SK-N-SH (cell line): ENCODE data around the gene AHCYL1. TPM values are rescaled to one million over a fixed set of nuclear protein-coding genes. Genes with fewer than 3 reads are reported as not detected.

Source experiments
- CTCF ChIA-PET: fragments of 300-600, 350-600 bp; formaldehyde crosslinking; extraction: SDS; loops from one replicate; lab custom pipeline; 2021; lab: Yijun Ruan, JAX
- POLR2A ChIA-PET: fragments of 350-600 bp; sonication (Branson Sonifier 250); formaldehyde crosslinking; extraction: SDS; loops from one replicate; lab custom pipeline; 2020; ENCODE audit warnings: antibody characterized with exemption, inconsistent platforms; lab: Yijun Ruan, JAX
- DNase-seq: peaks from one replicate; pipeline ENCODE4 v3.0.0; 2012
- H2AFZ ChIP-seq: fragments of 200-600 bp; sonication (generic); 2 replicates; pipeline ENCODE4 v1.8.1; 2016; ENCODE audit warnings: antibody characterized with exemption, mild to moderate bottlenecking, low read depth
- H3F3A ChIP-seq: fragments of 200-600 bp; sonication (generic); replicated peaks from 2 replicates; pipeline ENCODE3; 2016; ENCODE audit warnings: antibody characterized with exemption, mild to moderate bottlenecking; ENCODE audit not compliant: insufficient read depth
- H3K27ac ChIP-seq, 2 experiments: fragments of 200-500 bp in 1 of 2; fragments of 200-600 bp in 1 of 2; sonication (Bioruptor generic) in 1 of 2; sonication (generic), shearing (Covaris generic) in 1 of 2; 2 replicates each; pipeline versions ENCODE4 v1.5.1 to v1.6.1; 2014 to 2016; ENCODE audit warnings: low read depth in 2 of 2, inconsistent platforms in 1 of 2, low read length in 1 of 2, mild to moderate bottlenecking in 1 of 2, mixed read lengths in 1 of 2
- H3K27me3 ChIP-seq: fragments of 200-600 bp; sonication (generic), shearing (Covaris generic); 2 replicates; pipeline ENCODE4 v1.6.1; 2016; ENCODE audit warnings: mixed run types; ENCODE audit not compliant: insufficient read depth
- H3K36me3 ChIP-seq, 2 experiments: fragments of 200-500 bp in 1 of 2; fragments of 200-600 bp in 1 of 2; sonication (Bioruptor generic) in 1 of 2; sonication (generic) in 1 of 2; replicated peaks in 1 of 2; 2 replicates each; pipeline versions ENCODE3 to v1.5.1; 2014 to 2016; ENCODE audit warnings: low read length in 1 of 2, mild to moderate bottlenecking in 1 of 2; ENCODE audit not compliant: insufficient read depth in 2 of 2, control insufficient read depth in 1 of 2
- H3K4me1 ChIP-seq, 2 experiments: fragments of 200-500 bp in 1 of 2; fragments of 200-600 bp in 1 of 2; sonication (Bioruptor generic) in 1 of 2; sonication (generic), shearing (Covaris generic) in 1 of 2; 2 replicates each; pipeline versions ENCODE4 v1.5.1 to v1.6.1; 2014 to 2016; ENCODE audit warnings: low read depth in 1 of 2, low read length in 1 of 2, mixed run types in 1 of 2; ENCODE audit not compliant: insufficient read depth in 2 of 2, control insufficient read depth in 1 of 2
- H3K4me2 ChIP-seq: fragments of 200-600 bp; sonication (generic), shearing (Covaris generic); 2 replicates; pipeline ENCODE4 v1.6.1; 2017; ENCODE audit warnings: mixed run types
- H3K4me3 ChIP-seq, 2 experiments: fragments of 200-500 bp in 1 of 2; fragments of 200-600 bp in 1 of 2; sonication (Bioruptor generic) in 1 of 2; sonication (generic), shearing (Covaris generic) in 1 of 2; 2 replicates each; pipeline versions ENCODE4 v1.5.1 to v1.8.1; 2014 to 2016; ENCODE audit warnings: low read depth in 2 of 2, inconsistent platforms in 1 of 2, low read length in 1 of 2, mild to moderate bottlenecking in 1 of 2, mixed read lengths in 1 of 2, moderate library complexity in 1 of 2
- H3K79me2 ChIP-seq: fragments of 200-600 bp; sonication (generic); 2 replicates; pipeline ENCODE4 v1.8.1; 2017; ENCODE audit warnings: mild to moderate bottlenecking; ENCODE audit not compliant: insufficient read depth
- H3K9ac ChIP-seq: fragments of 200-600 bp; sonication (generic); 2 replicates; pipeline ENCODE4 v1.6.1; 2017; ENCODE audit warnings: mixed run types
- H3K9me2 ChIP-seq: fragments of 200-600 bp; sonication (generic); 2 replicates; pipeline ENCODE4 v1.6.1; 2017; ENCODE audit warnings: mixed run types
- H3K9me3 ChIP-seq: fragments of 200-600 bp; sonication (generic); 2 replicates; pipeline ENCODE4 v1.6.1; 2017; ENCODE audit warnings: mixed run types, mild to moderate bottlenecking, moderate library complexity
- H4K20me1 ChIP-seq: fragments of 200-600 bp; sonication (generic); 2 replicates; pipeline ENCODE4 v1.6.1; 2017; ENCODE audit warnings: mild to moderate bottlenecking, mixed run types; ENCODE audit not compliant: insufficient read depth
- EZH2phosphoT487 ChIP-seq: fragments of 200-600 bp; sonication (generic); IDR thresholded peaks from 2 replicates; pipeline ENCODE4 v1.6.1; 2017; ENCODE audit warnings: low read depth, mixed run types, mild to moderate bottlenecking, antibody characterized with exemption, moderate library complexity, borderline replicate concordance
- FOSL2 ChIP-seq: IDR thresholded peaks from 2 replicates; pipeline ENCODE4 v1.4.0; 2012; ENCODE audit warnings: low read depth, mild to moderate bottlenecking, moderate library complexity, borderline replicate concordance
- FOXM1 ChIP-seq: IDR thresholded peaks from 2 replicates; pipeline ENCODE4 v1.4.0; 2012; ENCODE audit warnings: low read depth, mild to moderate bottlenecking
- GABPA ChIP-seq: IDR thresholded peaks from 2 replicates; pipeline ENCODE4 v1.4.0; 2012; ENCODE audit warnings: low read depth, mild to moderate bottlenecking
- JUND ChIP-seq: IDR thresholded peaks from 2 replicates; pipeline ENCODE4 v1.4.0; 2012
- MEF2A ChIP-seq: IDR thresholded peaks from 2 replicates; pipeline ENCODE4 v1.4.0; 2012; ENCODE audit warnings: low read depth, borderline replicate concordance
- NFIC ChIP-seq: IDR thresholded peaks from 2 replicates; pipeline ENCODE4 v1.4.0; 2012; ENCODE audit warnings: borderline replicate concordance
- NRF1 ChIP-seq: IDR thresholded peaks from 2 replicates; pipeline ENCODE4 v1.6.1; 2012; ENCODE audit warnings: low read depth, mild to moderate bottlenecking, low read length
- RAD21 ChIP-seq: IDR thresholded peaks from 2 replicates; pipeline ENCODE4 v1.6.1; 2012; ENCODE audit warnings: mild to moderate bottlenecking, low read length
- RFX5 ChIP-seq: IDR thresholded peaks from 2 replicates; pipeline ENCODE4 v1.6.1; 2012; ENCODE audit warnings: mild to moderate bottlenecking, improper control_type of control experiment, low read length
- SIN3A ChIP-seq: IDR thresholded peaks from 2 replicates; pipeline ENCODE4 v1.6.1; 2012; ENCODE audit warnings: low read depth, mild to moderate bottlenecking, low read length, moderate library complexity, borderline replicate concordance
- TAF1 ChIP-seq: IDR thresholded peaks from 2 replicates; pipeline ENCODE4 v1.6.1; 2012; ENCODE audit warnings: low read depth, mild to moderate bottlenecking, low read length, moderate library complexity, borderline replicate concordance
- TCF12 ChIP-seq: IDR thresholded peaks from 2 replicates; pipeline ENCODE4 v1.4.0; 2012
- TEAD4 ChIP-seq: IDR thresholded peaks from 2 replicates; pipeline ENCODE4 v1.4.0; 2012; ENCODE audit warnings: mild to moderate bottlenecking, borderline replicate concordance; ENCODE audit not compliant: insufficient read depth
- YY1 ChIP-seq: IDR thresholded peaks from 2 replicates; pipeline ENCODE4 v1.4.0; 2012; ENCODE audit warnings: low read depth, mild to moderate bottlenecking
- WGBS: methylation state at CpG from one replicate; pipeline ENCODE4 v1.1.6; 2017; ENCODE audit warnings: low lambda C conversion rate; 5-methylcytosine and 5-hydroxymethylcytosine counted together
- polyA plus RNA-seq, 3 experiments: library from polyadenylated mRNA; depleted of rRNA; stranded (reverse); fragments of >200 nt; gene quantifications; 2 replicates each; pipeline ENCODE4 v1.2.3, GENCODE V29; 2012
- TF ChIP-seq, protein P1 (sequence below): fragments of 200-600 bp; sonication (generic); IDR thresholded peaks from 2 replicates; pipeline ENCODE4 v1.6.1; 2017; ENCODE audit warnings: antibody characterized with exemption, mild to moderate bottlenecking, moderate library complexity
- TF ChIP-seq, protein P2 (sequence below): IDR thresholded peaks from 2 replicates; pipeline ENCODE4 v1.4.0; 2012; ENCODE audit warnings: low read depth, borderline replicate concordance
- TF ChIP-seq, protein P3 (sequence below): fragments of 150-350 bp; IDR thresholded peaks from 2 replicates; pipeline ENCODE4 v1.6.1; 2016; ENCODE audit warnings: mild to moderate bottlenecking, low read depth, low read length

Gene AHCYL1
- polyA plus RNA-seq, 1 of the 3 experiments (the other 2 are of a cell fraction) = 39.7 TPM

DNA sequence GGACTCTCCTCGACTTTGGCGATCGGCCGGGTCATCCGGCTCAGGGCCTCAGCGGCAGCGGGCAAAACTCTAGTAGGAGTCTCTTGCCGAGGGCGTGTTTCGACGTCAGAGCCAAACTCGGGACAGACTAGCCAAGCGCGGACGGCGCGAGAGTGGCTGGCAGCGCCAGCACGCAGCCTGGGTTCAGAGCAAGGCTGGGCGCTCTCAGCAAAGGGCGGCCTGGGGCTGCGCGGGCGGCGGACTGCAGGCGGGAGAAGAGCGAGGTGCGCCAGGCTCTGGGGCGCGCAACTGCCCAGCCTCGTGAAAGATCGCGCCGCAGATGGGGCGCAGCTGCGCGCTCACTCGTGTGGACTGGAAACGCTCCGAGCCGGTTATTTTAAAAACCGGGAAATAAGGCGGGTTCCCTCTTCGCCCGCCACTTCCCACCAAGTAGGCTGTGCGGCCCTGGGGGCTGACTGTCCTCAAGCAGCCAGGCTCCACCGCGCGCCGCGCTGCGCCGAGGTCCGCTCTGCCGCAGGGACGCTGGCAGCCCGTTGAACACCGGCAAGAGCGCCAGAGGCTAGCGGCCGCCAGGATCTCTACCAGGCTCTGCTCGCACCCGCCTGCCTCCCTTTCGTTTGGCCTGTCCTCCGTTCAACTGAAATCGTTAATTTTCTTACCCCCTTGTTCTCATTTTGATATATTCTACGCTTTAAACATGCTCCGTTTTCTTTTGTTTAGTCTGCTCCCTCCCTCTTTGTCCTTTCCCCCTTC, 83.5 kb downstream of the AHCYL1 start:
- no peaks in the 10 kb centered on the region for H4K20me1 ChIP-seq
- ChIA-PET CTCF (interaction anchor here (1.2 to 42.0 kb wide), 4 partner anchors 8 to 32 kb away, joined by 3 to 1768 read pairs (median 4); partner anchors contain the start of gene UBL4B), POLR2A (no interaction called here)
- no peaks in the 10 kb centered on the region for H3K9me2 ChIP-seq
- H2AFZ ChIP-seq = no peak overlapping the region
- no peaks in the 10 kb centered on the region for H3K36me3 ChIP-seq
- H3F3A ChIP-seq = no peaks in the 10 kb centered on the region
- no peak overlapping the region for H3K27ac ChIP-seq
- no peak overlapping the region for H3K4me2 ChIP-seq
- TF ChIP-seq NRF1 (no peak), YY1 (no peak), TEAD4 (no peak), JUND (no peak), EZH2phosphoT487 (no peak), TCF12 (no peak), NFIC (no peak), RAD21 (no peak), TAF1 (no peak), MEF2A (no peak)
- TF ChIP-seq, protein P1, sequence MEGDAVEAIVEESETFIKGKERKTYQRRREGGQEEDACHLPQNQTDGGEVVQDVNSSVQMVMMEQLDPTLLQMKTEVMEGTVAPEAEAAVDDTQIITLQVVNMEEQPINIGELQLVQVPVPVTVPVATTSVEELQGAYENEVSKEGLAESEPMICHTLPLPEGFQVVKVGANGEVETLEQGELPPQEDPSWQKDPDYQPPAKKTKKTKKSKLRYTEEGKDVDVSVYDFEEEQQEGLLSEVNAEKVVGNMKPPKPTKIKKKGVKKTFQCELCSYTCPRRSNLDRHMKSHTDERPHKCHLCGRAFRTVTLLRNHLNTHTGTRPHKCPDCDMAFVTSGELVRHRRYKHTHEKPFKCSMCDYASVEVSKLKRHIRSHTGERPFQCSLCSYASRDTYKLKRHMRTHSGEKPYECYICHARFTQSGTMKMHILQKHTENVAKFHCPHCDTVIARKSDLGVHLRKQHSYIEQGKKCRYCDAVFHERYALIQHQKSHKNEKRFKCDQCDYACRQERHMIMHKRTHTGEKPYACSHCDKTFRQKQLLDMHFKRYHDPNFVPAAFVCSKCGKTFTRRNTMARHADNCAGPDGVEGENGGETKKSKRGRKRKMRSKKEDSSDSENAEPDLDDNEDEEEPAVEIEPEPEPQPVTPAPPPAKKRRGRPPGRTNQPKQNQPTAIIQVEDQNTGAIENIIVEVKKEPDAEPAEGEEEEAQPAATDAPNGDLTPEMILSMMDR = no peak
- H3K27me3 ChIP-seq = no peaks in the 10 kb centered on the region; the same call in 1 of the 2 replicates
- H3K79me2 ChIP-seq = no peaks in the 10 kb centered on the region
- no peaks in the 10 kb centered on the region for H3K9me3 ChIP-seq
- no peak overlapping the region for H3K4me3 ChIP-seq
- H3K9ac ChIP-seq = no peak overlapping the region
- H3K4me1 ChIP-seq = peaks cover 0 to 29% of the 10 kb centered on the region in 2 experiments; a peak in 3 of 4 replicates
- no peak for DNase-seq
- 87% methylated on average over 61 of the region's 68 CpGs for WGBS

DNA sequence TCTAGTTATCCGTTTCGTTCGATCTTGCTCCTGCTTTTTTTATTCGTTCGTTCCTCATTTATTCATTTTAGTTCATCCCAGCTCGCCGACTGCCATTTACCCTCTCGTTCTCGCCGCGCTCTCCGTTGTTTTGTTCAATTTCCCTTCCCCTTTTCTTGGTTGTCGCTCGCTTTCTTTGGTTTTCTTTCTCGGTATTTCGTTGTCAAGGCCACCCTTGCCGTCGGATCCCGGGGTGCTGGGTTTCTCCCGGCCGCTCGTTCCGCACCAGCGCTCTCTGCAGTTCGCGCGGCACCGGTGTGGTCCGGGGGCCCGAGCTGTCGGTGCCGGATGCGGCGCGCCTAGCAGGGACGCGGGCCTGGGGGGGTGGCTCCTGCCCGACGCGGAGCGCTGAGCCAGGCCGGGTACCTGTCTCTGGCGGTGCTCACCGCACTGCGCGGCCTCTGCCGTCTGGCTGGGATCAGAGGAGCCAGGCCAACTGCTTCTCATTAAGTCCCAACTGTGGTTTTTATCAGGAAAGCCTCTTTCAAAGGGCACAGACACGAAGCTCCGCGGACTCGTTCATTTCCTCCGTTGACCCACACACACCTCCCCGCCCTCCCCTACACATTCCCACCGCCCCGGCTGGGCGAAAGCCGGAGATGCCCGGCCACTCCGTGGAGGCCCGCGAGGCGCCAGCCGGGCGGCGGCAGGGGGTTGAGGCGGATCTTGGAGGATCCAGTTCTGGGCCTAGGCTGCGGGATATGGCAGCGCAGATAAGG, 84.3 kb downstream of the AHCYL1 start:
- no peak overlapping the region for H3K27ac ChIP-seq
- 71% methylated on average over 55 of the region's 68 CpGs for WGBS
- no peaks in the 10 kb centered on the region; the same call in 1 of the 2 replicates for H3K27me3 ChIP-seq
- H3K36me3 ChIP-seq = no peaks in the 10 kb centered on the region
- no peak overlapping the region for H3K4me2 ChIP-seq
- no peak overlapping the region for H2AFZ ChIP-seq
- H3K9me3 ChIP-seq = no peaks in the 10 kb centered on the region
- no peaks in the 10 kb centered on the region for H3F3A ChIP-seq
- CTCF ChIA-PET = interaction anchor here (1.2 to 42.0 kb wide), 5 partner anchors 8 to 31 kb away, joined by 3 to 1768 read pairs (median 5); partner anchors contain the start of gene UBL4B
- POLR2A ChIA-PET = no interaction called here
- TF ChIP-seq RAD21 (no peak), NFIC (no peak), FOXM1 (no peak), YY1 (no peak), GABPA (no peak), SIN3A (no peak), FOSL2 (no peak), RFX5 (no peak)
- TF ChIP-seq, protein P2, sequence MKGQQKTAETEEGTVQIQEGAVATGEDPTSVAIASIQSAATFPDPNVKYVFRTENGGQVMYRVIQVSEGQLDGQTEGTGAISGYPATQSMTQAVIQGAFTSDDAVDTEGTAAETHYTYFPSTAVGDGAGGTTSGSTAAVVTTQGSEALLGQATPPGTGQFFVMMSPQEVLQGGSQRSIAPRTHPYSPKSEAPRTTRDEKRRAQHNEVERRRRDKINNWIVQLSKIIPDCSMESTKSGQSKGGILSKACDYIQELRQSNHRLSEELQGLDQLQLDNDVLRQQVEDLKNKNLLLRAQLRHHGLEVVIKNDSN = no peak
- TF ChIP-seq, protein P3, sequence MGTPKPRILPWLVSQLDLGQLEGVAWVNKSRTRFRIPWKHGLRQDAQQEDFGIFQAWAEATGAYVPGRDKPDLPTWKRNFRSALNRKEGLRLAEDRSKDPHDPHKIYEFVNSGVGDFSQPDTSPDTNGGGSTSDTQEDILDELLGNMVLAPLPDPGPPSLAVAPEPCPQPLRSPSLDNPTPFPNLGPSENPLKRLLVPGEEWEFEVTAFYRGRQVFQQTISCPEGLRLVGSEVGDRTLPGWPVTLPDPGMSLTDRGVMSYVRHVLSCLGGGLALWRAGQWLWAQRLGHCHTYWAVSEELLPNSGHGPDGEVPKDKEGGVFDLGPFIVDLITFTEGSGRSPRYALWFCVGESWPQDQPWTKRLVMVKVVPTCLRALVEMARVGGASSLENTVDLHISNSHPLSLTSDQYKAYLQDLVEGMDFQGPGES = no peak
- no peak overlapping the region for H3K4me3 ChIP-seq
- DNase-seq = no peak
- H3K9me2 ChIP-seq = no peaks in the 10 kb centered on the region
- H3K9ac ChIP-seq = no peak overlapping the region
- H3K79me2 ChIP-seq = no peaks in the 10 kb centered on the region
- H3K4me1 ChIP-seq = peaks cover 0 to 25% of the 10 kb centered on the region in 2 experiments; a peak in 2 of 4 replicates
- no peaks in the 10 kb centered on the region for H4K20me1 ChIP-seq
